ENCODE results near the gene PNPLA5.

PNPLA5 gene

DNA sequence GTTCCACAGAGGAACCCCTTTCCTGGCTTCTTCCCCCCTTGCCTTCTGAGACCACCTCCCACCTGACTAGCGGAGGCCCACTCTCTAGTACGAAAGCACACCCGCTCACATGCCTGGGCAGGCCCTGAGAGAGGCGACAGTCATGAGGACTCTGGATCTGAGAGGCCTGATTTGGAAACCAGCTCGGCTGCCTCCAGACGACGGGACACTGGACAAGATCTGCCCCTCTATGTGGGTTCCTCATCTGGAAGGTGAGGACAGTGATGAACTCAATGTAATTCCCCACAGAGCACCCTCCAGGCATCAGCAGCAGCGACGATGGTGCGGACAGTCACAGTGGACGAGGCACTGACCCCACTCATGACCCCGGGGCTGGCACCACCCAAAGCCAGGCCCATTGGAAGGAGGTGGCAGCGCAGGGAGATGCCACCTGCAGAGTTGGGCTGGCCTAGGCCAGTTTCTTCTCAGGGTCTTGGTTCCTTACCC lies 37.0 kb downstream of the PNPLA5 start:
- DNase-seq (ENCODE audit: low read depth in 2 of 2) = no peak

DNA sequence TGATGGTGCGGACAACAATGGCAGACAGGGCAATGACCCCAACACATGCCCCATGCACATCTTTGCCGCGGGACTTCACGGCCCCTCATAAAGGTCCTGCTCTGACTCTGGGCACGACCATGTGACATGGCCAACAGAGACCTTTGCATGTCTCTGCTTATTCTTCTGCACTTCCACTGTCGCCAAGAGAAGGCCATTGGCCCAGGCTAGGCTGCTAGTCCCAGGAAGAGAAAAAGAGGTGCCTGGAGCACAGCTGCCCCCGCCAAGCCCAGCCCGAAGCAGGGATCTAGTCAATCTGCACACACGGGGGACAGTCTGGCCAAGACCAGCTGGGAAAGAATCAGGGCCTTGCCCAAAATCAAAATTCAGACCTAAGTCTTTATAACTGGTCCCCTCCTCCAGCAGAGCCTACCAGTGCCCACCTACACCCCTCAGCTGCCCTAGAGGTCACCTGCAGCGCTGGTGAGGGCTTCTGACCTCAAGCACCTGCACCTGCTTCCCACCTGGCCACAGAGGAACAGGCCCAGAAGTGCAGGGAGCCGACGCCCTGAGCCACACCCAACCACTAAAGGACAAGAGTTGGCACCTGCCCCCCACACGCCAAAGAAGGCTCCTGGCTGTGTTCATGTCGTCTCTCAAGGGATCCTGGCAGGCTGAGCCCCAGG lies 37.6 kb downstream of the PNPLA5 start:
- no peak for DNase-seq (ENCODE audit: low read depth in 2 of 2)

DNA sequence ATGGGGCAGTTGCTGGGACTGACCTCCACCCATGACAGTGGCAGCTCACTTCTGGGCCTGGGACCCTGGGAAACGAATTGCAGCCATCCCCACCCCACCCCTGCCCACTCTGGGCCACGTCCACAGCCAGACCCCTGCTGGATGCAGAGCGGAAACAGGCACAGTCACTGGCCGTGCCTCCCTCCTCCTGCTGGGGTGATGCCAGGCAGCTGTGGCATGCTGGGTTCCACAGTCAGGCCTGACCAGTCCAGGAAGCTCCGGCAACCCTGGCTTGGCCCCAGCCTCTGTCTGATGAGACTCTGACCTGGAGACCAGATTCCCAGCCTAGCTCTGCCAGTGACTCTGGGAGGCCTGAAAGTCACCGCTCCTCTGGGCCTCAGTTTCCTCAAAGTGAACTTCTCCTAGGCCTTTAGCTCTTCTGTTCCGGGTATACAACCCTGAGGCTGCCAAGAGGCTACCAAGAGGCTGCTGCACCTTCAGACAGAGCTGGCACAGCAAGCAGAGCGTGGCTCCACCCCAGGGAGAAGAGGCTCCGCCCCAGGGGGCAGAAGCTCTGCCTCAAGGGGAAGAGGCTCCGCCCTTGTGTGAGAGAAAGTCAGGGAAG lies 38.4 kb downstream of the PNPLA5 start:
- no peak for DNase-seq (ENCODE audit: low read depth in 2 of 2)

DNA sequence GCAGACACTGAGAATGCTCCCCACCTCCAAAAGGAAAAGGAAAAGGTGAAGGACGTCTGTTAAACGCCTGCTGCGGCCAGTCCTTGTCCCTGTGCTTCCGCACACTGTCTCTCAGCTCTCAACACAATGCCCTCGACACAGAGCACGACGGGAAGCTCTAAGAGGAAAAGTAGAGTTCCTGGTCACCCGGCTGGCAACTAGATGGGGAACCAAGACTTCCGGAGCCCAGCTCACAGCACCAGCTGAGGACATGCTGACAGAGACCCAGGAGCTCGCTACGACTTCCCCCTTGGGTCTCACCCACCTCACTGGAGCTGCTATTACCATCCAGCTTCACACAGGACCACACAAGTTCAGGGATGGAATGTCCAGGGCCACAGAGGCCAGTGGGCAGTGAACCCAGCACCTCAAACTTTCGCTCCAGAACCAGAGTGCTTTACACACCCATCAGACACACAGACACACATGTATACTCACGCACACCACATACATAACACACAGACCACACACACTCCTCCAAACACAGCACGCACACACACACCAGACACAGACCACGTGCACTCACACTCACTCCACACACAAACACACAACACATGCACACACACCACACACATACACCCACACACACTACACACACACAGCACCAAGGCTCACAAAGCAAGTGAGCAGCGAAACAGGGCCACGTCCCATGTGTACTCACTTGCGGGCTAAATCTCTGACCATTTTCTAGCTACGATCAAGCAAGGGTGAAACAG lies 39.1 kb downstream of the PNPLA5 start:
- DNase-seq (ENCODE audit: low read depth in 2 of 2) = no peak

DNA sequence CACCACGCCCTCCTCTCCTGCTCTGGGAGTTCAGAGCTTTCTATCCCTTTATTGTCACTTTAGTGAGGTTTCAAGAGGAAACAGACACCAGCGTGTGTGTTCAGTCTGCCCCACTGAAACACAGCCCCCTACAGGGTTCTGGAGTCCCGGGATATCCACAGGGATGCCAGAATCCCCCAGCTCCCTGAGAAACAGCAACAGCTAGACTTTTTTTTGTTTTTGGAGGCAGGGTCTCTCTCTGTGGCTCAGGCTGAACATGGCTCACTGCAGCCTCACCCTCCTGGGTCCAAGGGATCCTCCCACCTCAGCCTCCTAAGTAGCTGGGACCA lies 39.9 kb downstream of the PNPLA5 start:
- DNase-seq (ENCODE audit: low read depth in 2 of 2) = no peak

DNA sequence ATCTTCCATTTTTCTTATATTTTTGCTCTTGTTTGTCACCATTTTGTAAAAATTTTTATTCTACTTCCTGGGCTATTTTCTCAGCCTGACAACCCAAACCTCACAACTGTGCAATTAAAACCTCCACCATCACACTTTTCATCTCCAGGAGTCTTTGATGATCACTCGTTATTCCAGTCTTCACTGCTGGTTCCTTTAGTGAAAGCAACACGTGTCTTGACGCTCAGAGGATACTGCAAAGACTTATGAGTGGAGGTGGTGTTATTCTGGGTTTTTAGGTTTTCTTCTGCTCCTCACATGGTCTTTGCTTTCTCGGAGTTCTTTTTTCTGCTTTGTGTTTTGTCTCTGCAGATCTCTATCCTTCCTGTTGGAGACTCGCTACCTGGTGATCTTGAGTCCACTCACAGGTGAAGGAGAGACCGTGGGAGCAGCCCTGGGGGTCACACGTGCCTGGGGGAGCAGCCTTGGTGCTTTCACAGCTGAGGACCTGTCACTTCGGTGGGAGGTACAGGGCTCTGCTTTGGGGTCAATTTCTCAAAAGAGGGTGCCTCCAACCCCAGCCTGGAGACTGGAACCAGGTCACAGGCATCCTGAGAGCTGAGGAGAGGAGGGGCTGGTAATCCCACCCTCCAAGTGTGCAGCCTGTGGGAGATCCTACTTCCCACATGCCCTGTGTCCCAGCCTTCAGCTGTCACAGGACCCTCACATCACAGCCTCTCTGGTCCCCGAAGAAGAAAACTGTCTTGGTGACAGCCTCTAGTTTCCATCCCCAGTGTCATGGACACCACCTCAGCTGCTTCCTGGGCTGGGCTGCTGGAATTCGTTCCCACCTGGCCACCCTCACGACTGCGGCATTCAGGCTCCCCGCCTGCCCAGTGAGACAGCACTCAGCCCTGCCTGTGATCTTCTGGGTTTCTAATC lies 40.5 kb downstream of the PNPLA5 start:
- DNase-seq (ENCODE audit: low read depth in 2 of 2) = no peak

DNA sequence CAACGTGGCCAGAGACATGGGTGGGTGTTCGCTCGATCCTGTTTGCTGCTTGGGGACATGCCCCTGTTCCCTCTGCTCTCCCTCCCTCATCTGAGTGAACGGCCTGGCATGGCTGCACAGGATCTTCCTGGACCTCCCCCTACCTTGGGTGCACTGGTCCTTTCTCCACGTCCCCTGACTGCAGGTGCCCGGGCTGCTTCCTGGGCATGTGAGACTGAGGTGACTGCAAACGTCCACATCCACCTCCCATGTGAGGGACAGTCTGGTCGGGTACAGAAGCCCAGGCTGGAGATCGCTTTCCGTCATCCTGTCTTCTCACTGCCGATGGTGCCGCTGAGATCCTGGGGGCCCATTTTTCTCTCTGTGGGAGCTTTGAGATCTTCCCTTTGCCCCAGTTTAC lies 41.3 kb downstream of the PNPLA5 start:
- no peak for DNase-seq (ENCODE audit: low read depth in 2 of 2)

DNA sequence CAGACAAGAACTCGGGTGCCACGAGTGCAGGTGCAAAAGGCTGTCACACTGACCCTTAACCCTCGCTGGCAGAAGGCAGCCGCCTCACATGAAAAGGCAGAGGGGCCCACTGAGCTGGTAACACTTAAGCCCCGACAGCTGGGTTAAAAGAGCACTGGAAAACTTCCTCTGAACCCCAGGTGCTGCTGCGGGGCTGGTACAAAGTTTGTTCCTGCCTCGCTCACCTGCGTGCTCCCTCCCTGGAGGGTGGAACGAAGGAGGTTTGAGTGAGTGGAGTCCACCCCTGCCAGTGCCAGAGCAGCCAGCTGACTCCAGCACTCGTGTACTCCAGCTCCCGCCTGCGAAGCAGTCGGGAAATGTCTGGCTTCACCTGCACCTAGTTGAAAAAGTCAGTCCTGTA lies 42.1 kb downstream of the PNPLA5 start:
- no peak for DNase-seq (ENCODE audit: low read depth in 2 of 2)

DNA sequence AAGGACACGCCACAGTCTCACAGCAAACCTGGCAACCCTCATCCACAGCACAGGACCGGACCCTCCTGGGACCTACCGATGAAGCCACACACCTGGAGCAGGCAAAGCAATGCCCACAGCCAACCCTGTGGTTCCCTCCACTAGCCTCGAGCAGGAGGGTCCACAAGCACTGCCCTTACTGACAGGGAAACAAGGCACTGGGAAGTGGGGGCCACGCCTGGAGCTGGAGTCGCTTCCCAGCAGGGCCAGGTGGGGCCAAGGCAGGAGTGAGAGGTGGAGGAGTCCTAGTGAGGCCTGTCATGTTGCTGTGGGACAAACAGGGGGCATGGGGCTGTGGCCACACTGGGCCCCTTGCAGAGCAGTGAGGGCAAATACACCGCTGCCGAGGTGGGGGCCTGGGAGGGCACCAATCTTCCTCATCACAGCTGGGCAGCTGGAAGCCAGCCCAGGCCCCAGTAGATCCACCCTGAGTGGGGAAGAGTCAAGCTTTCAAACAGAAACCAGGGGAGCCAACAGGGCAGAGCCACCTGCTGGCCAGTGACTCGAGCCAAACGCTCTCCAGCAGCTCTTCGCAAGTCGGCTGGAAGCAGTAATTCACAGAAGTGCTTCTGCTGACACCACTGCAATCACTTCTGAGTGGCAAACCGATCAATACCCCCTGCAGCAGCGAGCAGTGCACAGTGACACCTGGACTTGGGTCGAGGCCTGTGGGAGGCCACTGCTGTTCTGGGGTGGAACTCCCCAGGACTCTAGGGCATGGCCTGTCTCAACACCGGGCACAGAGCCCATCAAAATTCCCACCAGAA lies 43.2 kb downstream of the PNPLA5 start:
- DNase-seq (ENCODE audit: low read depth in 2 of 2) = no peak

DNA sequence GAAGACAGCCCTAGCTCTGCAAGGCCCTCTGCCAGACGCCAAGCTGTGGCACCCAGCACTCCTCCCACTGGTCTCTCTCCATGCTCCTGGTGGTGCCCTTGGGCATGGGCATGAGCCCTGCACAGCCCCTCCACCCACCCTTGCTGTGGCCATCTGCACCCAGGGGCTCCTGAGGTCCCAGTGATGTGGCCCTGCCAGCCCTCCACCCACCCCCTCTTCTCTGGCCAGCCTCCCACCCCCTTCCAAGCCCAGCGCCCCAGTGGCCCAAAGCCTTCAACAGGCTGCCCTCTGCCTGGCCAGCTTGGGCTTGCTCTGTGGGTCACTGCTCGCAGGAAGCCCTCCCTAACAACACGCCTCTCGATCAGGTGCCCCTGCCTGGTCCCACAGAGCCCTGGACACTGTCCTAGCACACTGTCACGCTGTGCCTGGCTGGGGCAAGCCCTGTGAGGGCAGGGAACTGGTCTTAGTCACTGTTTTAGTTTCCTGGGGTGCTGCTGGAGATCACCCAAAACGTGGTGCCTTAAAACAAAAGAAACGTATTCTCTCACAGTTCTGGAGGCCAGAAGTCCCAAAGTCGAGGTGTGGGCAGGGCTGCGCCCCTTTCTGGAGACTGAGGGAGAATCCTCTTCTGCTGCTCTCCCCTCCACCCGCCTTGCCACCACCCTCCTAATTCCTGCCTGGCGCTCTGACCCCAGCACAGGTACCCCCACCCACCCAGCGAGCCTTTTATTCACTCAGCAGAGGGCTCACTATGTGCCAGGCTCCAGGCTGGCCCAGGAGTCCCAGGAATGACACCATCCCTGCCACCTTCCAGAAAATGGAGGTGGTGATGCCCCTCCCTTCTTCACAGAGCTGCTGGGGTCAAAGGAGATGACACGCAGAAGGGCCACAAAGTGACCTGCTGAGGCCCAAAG lies 44.2 kb downstream of the PNPLA5 start:
- no peak for DNase-seq (ENCODE audit: low read depth in 2 of 2)

DNA sequence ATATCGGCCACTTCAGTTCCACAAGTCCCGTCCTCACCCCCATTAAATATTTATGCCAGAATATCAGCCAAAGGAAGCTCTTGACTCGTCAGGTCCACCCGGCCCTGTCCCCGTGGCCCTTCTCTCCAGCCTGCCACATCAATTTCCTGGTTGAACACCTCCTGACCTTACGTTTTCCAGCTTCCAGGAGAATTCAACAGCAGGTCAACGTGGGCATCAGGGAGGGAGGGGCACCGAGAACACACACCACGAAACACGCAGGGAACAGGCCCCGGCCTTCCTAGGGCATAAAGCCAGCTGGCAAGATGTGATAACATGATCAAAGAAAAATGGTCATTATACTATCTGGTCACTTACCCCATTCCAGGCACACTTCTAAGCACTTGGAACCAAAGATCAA lies 44.8 kb downstream of the PNPLA5 start:
- no peak for DNase-seq (ENCODE audit: low read depth in 2 of 2)

DNA sequence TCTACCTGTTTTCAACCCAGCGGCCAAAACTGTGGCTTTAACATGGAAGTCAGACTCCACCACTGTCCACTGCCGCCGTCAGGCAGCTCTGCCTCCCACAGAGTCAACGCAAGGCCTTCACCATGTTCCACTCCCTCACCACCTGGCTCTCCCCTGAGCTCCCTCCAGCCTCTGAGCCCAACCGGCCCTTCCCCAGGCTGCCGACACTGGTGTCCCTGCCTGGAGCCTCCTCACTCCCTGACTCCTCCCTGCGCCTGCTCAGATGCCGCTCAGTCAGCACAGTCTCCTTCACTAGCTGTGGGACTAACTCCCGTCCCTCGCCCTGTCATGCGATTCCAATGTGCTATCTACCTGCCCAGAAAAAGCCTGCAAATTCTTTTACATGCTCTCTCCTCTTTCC lies 45.8 kb downstream of the PNPLA5 start:
- no peak for DNase-seq (ENCODE audit: low read depth in 2 of 2)

DNA sequence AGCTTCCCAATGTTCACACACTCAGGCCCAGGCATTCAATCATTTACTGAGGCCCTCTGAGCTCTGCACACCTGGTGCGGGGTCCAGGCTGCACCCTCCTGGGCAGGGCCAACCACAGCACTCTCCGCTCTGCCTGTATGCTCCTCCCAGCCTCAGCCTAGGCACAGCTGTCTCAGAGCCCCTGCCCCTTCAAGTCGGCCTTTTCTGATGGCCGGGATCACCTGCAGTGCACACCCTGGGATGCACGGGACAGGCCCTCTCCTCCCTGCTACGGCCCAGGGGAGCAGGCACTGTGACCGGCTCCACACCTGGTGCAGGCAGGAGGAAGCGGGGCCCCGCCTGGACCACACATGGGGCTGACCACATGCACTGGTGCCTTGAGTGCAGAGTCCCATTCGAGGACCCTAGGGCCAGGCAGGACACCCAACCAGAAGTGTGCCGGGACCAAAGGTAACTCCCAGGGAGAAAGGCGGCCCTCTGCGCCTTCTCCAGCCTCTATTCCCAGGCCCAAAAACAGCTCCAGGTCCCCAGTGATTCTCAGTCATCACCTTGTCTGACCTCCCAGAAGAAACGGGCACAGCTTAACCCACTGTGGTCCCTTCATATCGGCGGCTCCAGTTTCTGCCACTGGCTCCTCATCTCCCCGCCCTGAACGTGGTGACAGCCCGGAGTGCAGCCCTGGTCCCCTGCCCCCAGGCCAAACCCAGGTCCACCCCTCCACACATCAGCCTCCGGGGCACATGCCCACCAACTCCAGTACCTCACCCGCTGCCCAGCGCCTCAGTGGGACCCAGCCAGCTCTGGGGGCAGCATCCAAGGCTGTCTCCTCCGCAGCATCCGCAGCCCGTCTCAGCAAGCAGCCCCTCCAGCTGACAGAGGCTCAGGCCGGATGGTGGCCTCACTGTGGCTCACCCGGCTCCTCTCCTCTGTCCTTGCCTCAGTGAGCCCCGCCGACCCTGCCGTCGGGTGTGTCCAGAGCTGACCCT lies 47.0 kb downstream of the PNPLA5 start:
- DNase-seq (ENCODE audit: low read depth in 2 of 2) = no peak

DNA sequence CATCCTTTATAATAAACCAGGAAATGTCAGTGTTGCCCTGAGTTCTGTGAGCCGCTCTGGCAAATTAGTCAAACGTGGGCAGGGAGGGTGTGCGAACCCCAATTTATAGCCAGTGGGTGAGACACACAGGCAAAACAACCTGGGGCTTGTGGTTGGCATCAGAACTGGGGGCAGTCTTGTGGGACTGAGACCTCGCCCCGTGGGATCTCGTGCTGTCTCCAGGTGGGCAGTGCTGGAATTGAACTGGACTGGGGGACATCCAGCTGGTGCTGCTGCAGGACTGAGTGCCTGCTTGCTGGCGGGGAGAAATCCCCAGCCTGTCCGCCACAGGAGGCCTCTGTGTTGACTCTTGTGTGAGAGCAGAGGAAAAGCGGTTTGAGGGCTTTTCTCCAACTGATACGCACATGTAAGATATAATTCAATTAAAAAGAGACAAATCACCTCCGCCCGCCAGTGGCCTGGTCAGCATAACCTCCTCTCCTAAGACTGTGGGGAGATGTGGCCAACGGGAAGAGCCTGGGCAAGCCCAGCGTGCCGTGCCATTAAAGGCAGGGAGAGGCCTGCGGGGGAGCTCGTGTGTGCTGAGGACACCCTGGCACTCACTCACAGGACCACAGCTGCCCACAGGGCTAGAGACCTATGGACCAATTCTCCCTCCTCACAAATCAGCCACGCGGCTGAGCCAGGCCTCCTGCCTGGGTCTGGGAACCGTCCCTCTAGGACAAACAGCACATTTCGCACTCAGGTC lies 47.9 kb downstream of the PNPLA5 start:
- DNase-seq (ENCODE audit: low read depth in 2 of 2) = no peak

DNA sequence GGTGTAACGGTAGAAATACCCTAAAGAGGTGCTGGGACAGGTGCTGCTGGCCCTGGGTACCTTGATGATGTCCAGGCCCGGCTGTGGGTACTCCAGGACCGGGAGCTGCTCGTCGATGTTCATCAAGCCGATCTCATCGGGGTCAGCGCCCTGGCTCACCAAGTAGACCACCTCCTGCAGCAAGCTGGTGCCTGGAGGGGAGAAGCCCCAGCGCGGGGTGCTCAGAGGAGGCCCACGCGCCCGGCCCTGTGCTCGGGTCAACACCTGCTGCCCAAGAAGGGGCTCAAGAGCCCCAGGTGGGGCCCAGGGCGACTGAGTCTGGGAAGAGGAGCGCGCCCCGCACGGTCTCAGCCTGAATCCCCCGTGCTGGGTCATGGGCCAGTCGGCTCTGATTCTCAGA lies 50.1 kb downstream of the PNPLA5 start:
- DNase-seq (ENCODE audit: low read depth in 2 of 2) = no peak

DNA sequence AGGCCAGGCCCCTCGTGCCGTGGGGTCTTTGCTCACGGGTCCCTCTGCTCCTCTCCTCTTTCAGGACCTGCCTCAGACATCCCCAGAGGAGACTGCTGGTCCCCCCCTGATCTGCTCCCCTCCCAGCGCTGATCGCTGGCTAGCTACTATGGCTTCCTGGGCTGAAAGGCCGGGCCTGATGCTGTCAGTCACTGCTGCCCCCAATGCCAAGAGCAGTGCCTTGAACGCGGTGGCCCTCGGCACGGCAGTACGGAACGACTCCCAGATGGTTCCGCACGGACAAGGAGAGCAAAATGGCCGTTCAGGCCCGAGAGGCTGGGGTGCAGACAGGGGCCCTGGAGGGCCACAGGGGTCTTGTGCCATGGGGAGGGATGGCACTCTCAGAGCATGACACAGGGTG lies 51.0 kb downstream of the PNPLA5 start:
- no peak for DNase-seq (ENCODE audit: low read depth in 2 of 2)

DNA sequence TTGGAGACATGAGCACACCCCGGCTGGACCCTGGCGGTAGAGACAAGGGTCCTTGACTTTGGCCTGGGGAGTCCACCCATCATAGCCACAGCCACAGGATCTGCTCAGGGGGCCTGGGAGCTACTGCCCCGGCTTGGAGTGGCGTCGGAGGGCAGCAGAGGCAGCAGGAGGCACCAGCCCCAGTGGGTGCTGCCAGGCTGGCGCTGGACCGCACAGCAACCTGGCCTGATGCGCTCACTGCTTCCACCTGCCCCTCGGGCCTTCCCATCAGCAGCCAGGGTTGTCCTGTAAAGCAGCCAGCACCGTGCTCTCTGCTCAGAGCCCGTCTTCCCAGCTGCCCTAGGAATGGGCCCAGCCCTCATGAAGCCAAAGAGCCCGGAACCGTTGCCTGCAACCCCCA lies 51.4 kb downstream of the PNPLA5 start:
- DNase-seq (ENCODE audit: low read depth in 2 of 2) = no peak

DNA sequence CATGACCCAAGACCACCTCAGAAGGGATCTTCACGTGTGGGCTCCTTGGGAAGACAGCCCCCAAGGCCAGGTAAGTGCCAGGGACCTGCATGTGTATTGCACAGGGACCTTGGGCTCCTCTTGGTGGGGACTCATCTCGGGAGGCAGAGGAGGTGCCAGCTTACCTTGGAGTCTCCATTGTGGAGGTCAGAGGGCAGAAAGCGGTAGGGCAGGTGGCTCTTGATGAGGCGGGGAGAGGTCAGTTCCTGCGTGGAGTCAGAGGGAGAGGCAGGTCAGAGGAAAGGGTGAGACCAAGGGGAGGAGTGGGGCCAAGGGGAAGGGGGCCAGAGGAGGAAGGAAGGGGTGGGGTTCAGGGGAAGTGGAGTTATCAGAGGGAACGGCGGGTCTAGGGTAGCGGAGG lies 52.0 kb downstream of the PNPLA5 start:
- no peak for DNase-seq (ENCODE audit: low read depth in 2 of 2)

Data from stimulated activated CD8-positive, alpha-beta memory T cell treated with anti-CD3 and anti-CD28 coated beads, Interleukin-2, amount 100 ng/mL, for 48 hours (primary cell).